ENCODE data around the gene PILRA. TPM values are rescaled to one million over a fixed set of nuclear protein-coding genes. Genes with fewer than 3 reads are reported as not detected.

Gene PILRA
- total RNA-seq, 1 experiment from 2014 or later = 1.8 TPM

DNA sequence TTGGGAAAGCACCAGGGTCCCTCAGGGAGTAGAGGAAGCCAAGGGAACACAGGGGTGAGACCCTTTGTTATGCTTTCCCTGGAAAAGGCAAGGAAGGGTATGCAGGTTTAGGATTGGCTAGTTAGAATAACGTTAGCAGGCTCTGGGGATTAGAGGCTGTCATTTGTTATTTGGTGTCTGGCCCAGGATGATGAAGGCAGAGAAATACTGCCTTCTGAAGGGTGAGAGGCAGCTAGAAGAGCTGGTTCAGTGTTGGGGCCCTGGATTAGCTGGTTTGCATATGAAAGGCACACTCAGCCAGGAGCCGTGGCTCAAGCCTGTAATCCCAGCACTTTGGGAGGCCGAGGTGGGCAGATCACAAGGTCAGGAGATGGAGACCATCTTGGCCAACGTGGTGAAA lies 3.0 kb upstream of the PILRA start:
- DNase-seq (ENCODE audit: low spot score) = peak; percentile 49
- ChIA-PET CTCF (interaction anchor here (1.0 to 1.9 kb wide), 3 partner anchors 10 to 37 kb away, joined by 3 to 11 read pairs (median 3); no protein-coding TSS in a partner anchor), POLR2A (no interaction called here)
- Mint-ChIP-seq H3K27me3 (ENCODE audit: low read depth) (no peaks in the 10 kb centered on the region), H3K27ac (peak overlapping the region; percentile 87), H3K4me1 (peaks cover 44% of the 10 kb centered on the region), H3K36me3 (peaks cover 6% of the 10 kb centered on the region), H3K9me3 (no peaks in the 10 kb centered on the region), H3K4me3 (no peak overlapping the region; the same call in 1 of the 2 replicates)
- peak; percentile 53 for ATAC-seq
- TF ChIP-seq NR1H2 (CRISPR knock-in tag; IDR thresholded peaks at IDR 0.05) (no peak), TP53 (CRISPR knock-in tag; IDR thresholded peaks at IDR 0.05) (no peak), FOXJ3 (CRISPR knock-in tag; IDR thresholded peaks at IDR 0.05; ENCODE audit: borderline replicate concordance) (no peak), ETV6 (CRISPR knock-in tag; IDR thresholded peaks at IDR 0.05) (no peak), ZNF121 (CRISPR knock-in tag; IDR thresholded peaks at IDR 0.05) (no peak), ZNF138 (CRISPR knock-in tag; conservative IDR thresholded peaks at IDR 0.05) (no peak), ESRRA (CRISPR knock-in tag; IDR thresholded peaks at IDR 0.05; ENCODE audit: borderline replicate concordance) (no peak), ZNF396 (CRISPR knock-in tag; IDR thresholded peaks at IDR 0.05; ENCODE audit: borderline replicate concordance) (no peak), PRRX2 (CRISPR knock-in tag; IDR thresholded peaks at IDR 0.05) (0 out of 2 replicates have a peak, but pooled peaks have one; percentile 56), KAT7 (CRISPR knock-in tag; IDR thresholded peaks at IDR 0.05; ENCODE audit: borderline replicate concordance) (no peak), ZNF416 (CRISPR knock-in tag; IDR thresholded peaks at IDR 0.05) (no peak), ELF4 (CRISPR knock-in tag; IDR thresholded peaks at IDR 0.05; ENCODE audit: low read depth) (no peak), GABPB1 (CRISPR knock-in tag; IDR thresholded peaks at IDR 0.05) (no peak), SMAD4 (CRISPR knock-in tag; IDR thresholded peaks at IDR 0.05) (no peak)
- TF ChIP-seq, protein P1, sequence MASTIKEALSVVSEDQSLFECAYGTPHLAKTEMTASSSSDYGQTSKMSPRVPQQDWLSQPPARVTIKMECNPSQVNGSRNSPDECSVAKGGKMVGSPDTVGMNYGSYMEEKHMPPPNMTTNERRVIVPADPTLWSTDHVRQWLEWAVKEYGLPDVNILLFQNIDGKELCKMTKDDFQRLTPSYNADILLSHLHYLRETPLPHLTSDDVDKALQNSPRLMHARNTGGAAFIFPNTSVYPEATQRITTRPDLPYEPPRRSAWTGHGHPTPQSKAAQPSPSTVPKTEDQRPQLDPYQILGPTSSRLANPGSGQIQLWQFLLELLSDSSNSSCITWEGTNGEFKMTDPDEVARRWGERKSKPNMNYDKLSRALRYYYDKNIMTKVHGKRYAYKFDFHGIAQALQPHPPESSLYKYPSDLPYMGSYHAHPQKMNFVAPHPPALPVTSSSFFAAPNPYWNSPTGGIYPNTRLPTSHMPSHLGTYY (CRISPR knock-in tag; IDR thresholded peaks at IDR 0.05) = 0 out of 2 replicates have a peak, but pooled peaks have one; percentile 57
- TF ChIP-seq, protein P2, sequence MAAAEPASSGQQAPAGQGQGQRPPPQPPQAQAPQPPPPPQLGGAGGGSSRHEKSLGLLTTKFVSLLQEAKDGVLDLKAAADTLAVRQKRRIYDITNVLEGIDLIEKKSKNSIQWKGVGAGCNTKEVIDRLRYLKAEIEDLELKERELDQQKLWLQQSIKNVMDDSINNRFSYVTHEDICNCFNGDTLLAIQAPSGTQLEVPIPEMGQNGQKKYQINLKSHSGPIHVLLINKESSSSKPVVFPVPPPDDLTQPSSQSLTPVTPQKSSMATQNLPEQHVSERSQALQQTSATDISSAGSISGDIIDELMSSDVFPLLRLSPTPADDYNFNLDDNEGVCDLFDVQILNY (CRISPR knock-in tag; IDR thresholded peaks at IDR 0.05) = no peak
- TF ChIP-seq, protein P3, sequence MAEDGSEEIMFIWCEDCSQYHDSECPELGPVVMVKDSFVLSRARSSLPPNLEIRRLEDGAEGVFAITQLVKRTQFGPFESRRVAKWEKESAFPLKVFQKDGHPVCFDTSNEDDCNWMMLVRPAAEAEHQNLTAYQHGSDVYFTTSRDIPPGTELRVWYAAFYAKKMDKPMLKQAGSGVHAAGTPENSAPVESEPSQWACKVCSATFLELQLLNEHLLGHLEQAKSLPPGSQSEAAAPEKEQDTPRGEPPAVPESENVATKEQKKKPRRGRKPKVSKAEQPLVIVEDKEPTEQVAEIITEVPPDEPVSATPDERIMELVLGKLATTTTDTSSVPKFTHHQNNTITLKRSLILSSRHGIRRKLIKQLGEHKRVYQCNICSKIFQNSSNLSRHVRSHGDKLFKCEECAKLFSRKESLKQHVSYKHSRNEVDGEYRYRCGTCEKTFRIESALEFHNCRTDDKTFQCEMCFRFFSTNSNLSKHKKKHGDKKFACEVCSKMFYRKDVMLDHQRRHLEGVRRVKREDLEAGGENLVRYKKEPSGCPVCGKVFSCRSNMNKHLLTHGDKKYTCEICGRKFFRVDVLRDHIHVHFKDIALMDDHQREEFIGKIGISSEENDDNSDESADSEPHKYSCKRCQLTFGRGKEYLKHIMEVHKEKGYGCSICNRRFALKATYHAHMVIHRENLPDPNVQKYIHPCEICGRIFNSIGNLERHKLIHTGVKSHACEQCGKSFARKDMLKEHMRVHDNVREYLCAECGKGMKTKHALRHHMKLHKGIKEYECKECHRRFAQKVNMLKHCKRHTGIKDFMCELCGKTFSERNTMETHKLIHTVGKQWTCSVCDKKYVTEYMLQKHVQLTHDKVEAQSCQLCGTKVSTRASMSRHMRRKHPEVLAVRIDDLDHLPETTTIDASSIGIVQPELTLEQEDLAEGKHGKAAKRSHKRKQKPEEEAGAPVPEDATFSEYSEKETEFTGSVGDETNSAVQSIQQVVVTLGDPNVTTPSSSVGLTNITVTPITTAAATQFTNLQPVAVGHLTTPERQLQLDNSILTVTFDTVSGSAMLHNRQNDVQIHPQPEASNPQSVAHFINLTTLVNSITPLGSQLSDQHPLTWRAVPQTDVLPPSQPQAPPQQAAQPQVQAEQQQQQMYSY (CRISPR knock-in tag; IDR thresholded peaks at IDR 0.05) = no peak
- TF ChIP-seq, protein P4, sequence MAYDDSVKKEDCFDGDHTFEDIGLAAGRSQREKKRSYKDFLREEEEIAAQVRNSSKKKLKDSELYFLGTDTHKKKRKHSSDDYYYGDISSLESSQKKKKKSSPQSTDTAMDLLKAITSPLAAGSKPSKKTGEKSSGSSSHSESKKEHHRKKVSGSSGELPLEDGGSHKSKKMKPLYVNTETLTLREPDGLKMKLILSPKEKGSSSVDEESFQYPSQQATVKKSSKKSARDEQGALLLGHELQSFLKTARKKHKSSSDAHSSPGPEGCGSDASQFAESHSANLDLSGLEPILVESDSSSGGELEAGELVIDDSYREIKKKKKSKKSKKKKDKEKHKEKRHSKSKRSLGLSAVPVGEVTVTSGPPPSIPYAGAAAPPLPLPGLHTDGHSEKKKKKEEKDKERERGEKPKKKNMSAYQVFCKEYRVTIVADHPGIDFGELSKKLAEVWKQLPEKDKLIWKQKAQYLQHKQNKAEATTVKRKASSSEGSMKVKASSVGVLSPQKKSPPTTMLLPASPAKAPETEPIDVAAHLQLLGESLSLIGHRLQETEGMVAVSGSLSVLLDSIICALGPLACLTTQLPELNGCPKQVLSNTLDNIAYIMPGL (CRISPR knock-in tag; IDR thresholded peaks at IDR 0.05) = no peak
- TF ChIP-seq, protein P5, sequence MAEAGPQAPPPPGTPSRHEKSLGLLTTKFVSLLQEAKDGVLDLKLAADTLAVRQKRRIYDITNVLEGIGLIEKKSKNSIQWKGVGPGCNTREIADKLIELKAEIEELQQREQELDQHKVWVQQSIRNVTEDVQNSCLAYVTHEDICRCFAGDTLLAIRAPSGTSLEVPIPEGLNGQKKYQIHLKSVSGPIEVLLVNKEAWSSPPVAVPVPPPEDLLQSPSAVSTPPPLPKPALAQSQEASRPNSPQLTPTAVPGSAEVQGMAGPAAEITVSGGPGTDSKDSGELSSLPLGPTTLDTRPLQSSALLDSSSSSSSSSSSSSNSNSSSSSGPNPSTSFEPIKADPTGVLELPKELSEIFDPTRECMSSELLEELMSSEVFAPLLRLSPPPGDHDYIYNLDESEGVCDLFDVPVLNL (CRISPR knock-in tag; IDR thresholded peaks at IDR 0.05; ENCODE audit: borderline replicate concordance, low read depth) = no peak
- TF ChIP-seq, protein P6, sequence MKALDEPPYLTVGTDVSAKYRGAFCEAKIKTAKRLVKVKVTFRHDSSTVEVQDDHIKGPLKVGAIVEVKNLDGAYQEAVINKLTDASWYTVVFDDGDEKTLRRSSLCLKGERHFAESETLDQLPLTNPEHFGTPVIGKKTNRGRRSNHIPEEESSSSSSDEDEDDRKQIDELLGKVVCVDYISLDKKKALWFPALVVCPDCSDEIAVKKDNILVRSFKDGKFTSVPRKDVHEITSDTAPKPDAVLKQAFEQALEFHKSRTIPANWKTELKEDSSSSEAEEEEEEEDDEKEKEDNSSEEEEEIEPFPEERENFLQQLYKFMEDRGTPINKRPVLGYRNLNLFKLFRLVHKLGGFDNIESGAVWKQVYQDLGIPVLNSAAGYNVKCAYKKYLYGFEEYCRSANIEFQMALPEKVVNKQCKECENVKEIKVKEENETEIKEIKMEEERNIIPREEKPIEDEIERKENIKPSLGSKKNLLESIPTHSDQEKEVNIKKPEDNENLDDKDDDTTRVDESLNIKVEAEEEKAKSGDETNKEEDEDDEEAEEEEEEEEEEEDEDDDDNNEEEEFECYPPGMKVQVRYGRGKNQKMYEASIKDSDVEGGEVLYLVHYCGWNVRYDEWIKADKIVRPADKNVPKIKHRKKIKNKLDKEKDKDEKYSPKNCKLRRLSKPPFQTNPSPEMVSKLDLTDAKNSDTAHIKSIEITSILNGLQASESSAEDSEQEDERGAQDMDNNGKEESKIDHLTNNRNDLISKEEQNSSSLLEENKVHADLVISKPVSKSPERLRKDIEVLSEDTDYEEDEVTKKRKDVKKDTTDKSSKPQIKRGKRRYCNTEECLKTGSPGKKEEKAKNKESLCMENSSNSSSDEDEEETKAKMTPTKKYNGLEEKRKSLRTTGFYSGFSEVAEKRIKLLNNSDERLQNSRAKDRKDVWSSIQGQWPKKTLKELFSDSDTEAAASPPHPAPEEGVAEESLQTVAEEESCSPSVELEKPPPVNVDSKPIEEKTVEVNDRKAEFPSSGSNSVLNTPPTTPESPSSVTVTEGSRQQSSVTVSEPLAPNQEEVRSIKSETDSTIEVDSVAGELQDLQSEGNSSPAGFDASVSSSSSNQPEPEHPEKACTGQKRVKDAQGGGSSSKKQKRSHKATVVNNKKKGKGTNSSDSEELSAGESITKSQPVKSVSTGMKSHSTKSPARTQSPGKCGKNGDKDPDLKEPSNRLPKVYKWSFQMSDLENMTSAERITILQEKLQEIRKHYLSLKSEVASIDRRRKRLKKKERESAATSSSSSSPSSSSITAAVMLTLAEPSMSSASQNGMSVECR (CRISPR knock-in tag; IDR thresholded peaks at IDR 0.05; ENCODE audit: borderline replicate concordance) = no peak
- TF ChIP-seq, protein P7, sequence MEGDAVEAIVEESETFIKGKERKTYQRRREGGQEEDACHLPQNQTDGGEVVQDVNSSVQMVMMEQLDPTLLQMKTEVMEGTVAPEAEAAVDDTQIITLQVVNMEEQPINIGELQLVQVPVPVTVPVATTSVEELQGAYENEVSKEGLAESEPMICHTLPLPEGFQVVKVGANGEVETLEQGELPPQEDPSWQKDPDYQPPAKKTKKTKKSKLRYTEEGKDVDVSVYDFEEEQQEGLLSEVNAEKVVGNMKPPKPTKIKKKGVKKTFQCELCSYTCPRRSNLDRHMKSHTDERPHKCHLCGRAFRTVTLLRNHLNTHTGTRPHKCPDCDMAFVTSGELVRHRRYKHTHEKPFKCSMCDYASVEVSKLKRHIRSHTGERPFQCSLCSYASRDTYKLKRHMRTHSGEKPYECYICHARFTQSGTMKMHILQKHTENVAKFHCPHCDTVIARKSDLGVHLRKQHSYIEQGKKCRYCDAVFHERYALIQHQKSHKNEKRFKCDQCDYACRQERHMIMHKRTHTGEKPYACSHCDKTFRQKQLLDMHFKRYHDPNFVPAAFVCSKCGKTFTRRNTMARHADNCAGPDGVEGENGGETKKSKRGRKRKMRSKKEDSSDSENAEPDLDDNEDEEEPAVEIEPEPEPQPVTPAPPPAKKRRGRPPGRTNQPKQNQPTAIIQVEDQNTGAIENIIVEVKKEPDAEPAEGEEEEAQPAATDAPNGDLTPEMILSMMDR (IDR thresholded peaks at IDR 0.05) = no peak
- TF ChIP-seq, protein P8, sequence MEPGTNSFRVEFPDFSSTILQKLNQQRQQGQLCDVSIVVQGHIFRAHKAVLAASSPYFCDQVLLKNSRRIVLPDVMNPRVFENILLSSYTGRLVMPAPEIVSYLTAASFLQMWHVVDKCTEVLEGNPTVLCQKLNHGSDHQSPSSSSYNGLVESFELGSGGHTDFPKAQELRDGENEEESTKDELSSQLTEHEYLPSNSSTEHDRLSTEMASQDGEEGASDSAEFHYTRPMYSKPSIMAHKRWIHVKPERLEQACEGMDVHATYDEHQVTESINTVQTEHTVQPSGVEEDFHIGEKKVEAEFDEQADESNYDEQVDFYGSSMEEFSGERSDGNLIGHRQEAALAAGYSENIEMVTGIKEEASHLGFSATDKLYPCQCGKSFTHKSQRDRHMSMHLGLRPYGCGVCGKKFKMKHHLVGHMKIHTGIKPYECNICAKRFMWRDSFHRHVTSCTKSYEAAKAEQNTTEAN (CRISPR knock-in tag; IDR thresholded peaks at IDR 0.05) = no peak

Data from WTC11 (cell line).